ENCODE results near the gene KCNJ15. TPM values are rescaled to one million over a fixed set of nuclear protein-coding genes. Genes with fewer than 3 reads are reported as not detected.

KCNJ15 gene
- total and polyA plus RNA-seq, 2 of the 13 experiments (the other 11 are each of a cell fraction or from before 2014, with no cell fraction given) = not detected

- TF ChIP-seq ZNF513 (CRISPR knock-in tag; conservative IDR thresholded peaks at IDR 0.05) = no peak
- no peak for TF ChIP-seq ZNF691 (CRISPR knock-in tag; IDR thresholded peaks at IDR 0.05; ENCODE audit: borderline replicate concordance, low read depth)
- TF ChIP-seq ETV5 (CRISPR knock-in tag; IDR thresholded peaks at IDR 0.05; ENCODE audit: borderline replicate concordance) = no peak
These were observed 9.9 kb downstream of the KCNJ15 start (continued) for GRCh38 chr21:38266732-38267131.

- ATAC-seq = no peak
- no peak overlapping the region for H3K4me2 ChIP-seq (ENCODE audit: low read depth, low read length)
These were observed 10.5 kb downstream of the KCNJ15 start for GRCh38 chr21:38267136-38267755.

More at GRCh38 chr21:38267136-38267755, 10.5 kb downstream of the KCNJ15 start:
- in situ Hi-C loops (cut with HindIII; ENCODE audit: extremely low pct_ligation_motif_present, low pct_unique_long_range_greater_than_20kb) (no loop called here), intact Hi-C loops (cut with micrococcal nuclease; ENCODE audit: unreplicated experiment) (no loop called here)
- H3K79me2 ChIP-seq (ENCODE audit: insufficient read depth, low read length) = no peaks in the 10 kb centered on the region
- FAIRE-seq = no peak
- no peaks in the 10 kb centered on the region for H3K9me3 ChIP-seq (ENCODE audit: low read length)
- no TSS peak for BruUV-seq (replicated peaks)
- ChIA-PET CTCF (ENCODE audit: low intra/inter-chr PET ratio, low total read pairs) (no interaction called here), POLR2A (no interaction called here)
- 0 out of 5 replicates have a peak, but pooled peaks cover 0 to 1% of the 10 kb centered on the region in 2 experiments for H3K27me3 ChIP-seq (ENCODE audit: control insufficient read depth in 1 of 2, insufficient read depth in 2 of 2, low read length in 2 of 2)
- no peak overlapping the region for H3K4me3 ChIP-seq (replicated peaks in 1 of 3; ENCODE audit: insufficient read depth in 1 of 3, low read depth in 2 of 3, low read length in 3 of 3)
- no peak for DNase-seq (ENCODE audit: low spot score)
- H3K27ac ChIP-seq (ENCODE audit: extremely low read length, insufficient read depth, low read length) = no peak overlapping the region
- H4K20me1 ChIP-seq (ENCODE audit: insufficient read depth, low read length) = no peaks in the 10 kb centered on the region
- no peak for TF ChIP-seq MTA3 (CRISPR knock-in tag; IDR thresholded peaks at IDR 0.05)
- no peak for TF ChIP-seq RORA (CRISPR knock-in tag; IDR thresholded peaks at IDR 0.05)
- no peak for TF ChIP-seq ZNF710 (CRISPR knock-in tag; IDR thresholded peaks at IDR 0.05; ENCODE audit: borderline replicate concordance)
- TF ChIP-seq MYPOP (CRISPR knock-in tag; IDR thresholded peaks at IDR 0.05) = no peak
- no peak for TF ChIP-seq REXO4 (CRISPR knock-in tag; IDR thresholded peaks at IDR 0.05; ENCODE audit: borderline replicate concordance)
- TF ChIP-seq KLF11 (CRISPR knock-in tag; IDR thresholded peaks at IDR 0.05) = no peak
- no peak for TF ChIP-seq DNMT1 (CRISPR knock-in tag; IDR thresholded peaks at IDR 0.05)
- TF ChIP-seq SP5 (CRISPR knock-in tag; IDR thresholded peaks at IDR 0.05; ENCODE audit: borderline replicate concordance, low read depth) = no peak
- TF ChIP-seq ELK4 (CRISPR knock-in tag; IDR thresholded peaks at IDR 0.05; ENCODE audit: borderline replicate concordance) = no peak
- TF ChIP-seq RARA (CRISPR knock-in tag; IDR thresholded peaks at IDR 0.05) = no peak
- TF ChIP-seq TFAP4 (IDR thresholded peaks at IDR 0.05; ENCODE audit: borderline replicate concordance, low read depth) = no peak
- TF ChIP-seq ARNT2 (CRISPR knock-in tag; IDR thresholded peaks at IDR 0.05; ENCODE audit: low read depth) = no peak
- no peak for TF ChIP-seq ZMAT3 (CRISPR knock-in tag; conservative IDR thresholded peaks at IDR 0.05)
- WGBS (ENCODE audit: low lambda C conversion rate) = 20% methylated on average over 3 of the region's 3 CpGs
- no peaks in the 10 kb centered on the region for H3K36me3 ChIP-seq (replicated peaks in 1 of 2; ENCODE audit: control insufficient read depth in 1 of 2, insufficient read depth in 2 of 2, low read length in 2 of 2)
- H3K9ac ChIP-seq (ENCODE audit: insufficient read depth, low read depth, low read length) = no peak overlapping the region
- H2AFZ ChIP-seq (ENCODE audit: low read length) = no peak overlapping the region
- no peaks in the 10 kb centered on the region for H3K4me1 ChIP-seq (ENCODE audit: insufficient read depth, low read length)
